Keratinocyte (primary cell): ENCODE data around the gene CCS. TPM values are rescaled to one million over a fixed set of nuclear protein-coding genes. Genes with fewer than 3 reads are reported as not detected.
"Not testable (repeated sequence)": the region's sequence is repeated elsewhere in the genome, so short reads cannot be mapped to it uniquely, and the experiment has no call there.

Source experiments
- DNase-seq: peaks from one replicate; pipeline ENCODE4 v3.0.0-alpha.2; 2011; ENCODE audit warnings: low read depth, missing footprints, low spot score
- FAIRE-seq: peaks from 2 replicates; lab custom pipeline; 2011; peaks lifted over from hg19 to GRCh38; lab: Jason Lieb, UNC
- H2AFZ ChIP-seq: 2 replicates; pipeline ENCODE4 v1.6.0; 2012; ENCODE audit warnings: low read length, control low read depth, inconsistent platforms; ENCODE audit not compliant: control insufficient read depth
- H3K27ac ChIP-seq: 2 replicates; pipeline ENCODE4 v1.5.1; 2011; ENCODE audit warnings: low read length; ENCODE audit not compliant: control insufficient read depth, insufficient read depth
- H3K27me3 ChIP-seq: 3 replicates; pipeline ENCODE4 v1.6.0; 2011; ENCODE audit warnings: low read length; ENCODE audit not compliant: control insufficient read depth, insufficient read depth; ENCODE audit errors: extremely low read depth
- H3K36me3 ChIP-seq, 2 experiments: 2 replicates in 1 of 2; 3 replicates in 1 of 2; pipeline ENCODE4 v1.5.1; 2011; ENCODE audit warnings: low read length in 2 of 2, mild to moderate bottlenecking in 1 of 2; ENCODE audit not compliant: control insufficient read depth in 2 of 2, insufficient read depth in 2 of 2; ENCODE audit errors: extremely low read depth in 1 of 2
- H3K4me1 ChIP-seq: 3 replicates; pipeline ENCODE4 v1.5.1; 2011; ENCODE audit warnings: low read length; ENCODE audit not compliant: control insufficient read depth, insufficient read depth; ENCODE audit errors: extremely low read depth
- H3K4me2 ChIP-seq: 3 replicates; pipeline ENCODE4 v1.6.0; 2011; ENCODE audit warnings: low read depth, low read length; ENCODE audit not compliant: control insufficient read depth, insufficient read depth; ENCODE audit errors: extremely low read depth
- H3K4me3 ChIP-seq, 3 experiments: fragments of 200-600 bp in 1 of 3; sonication (generic) in 1 of 3; 2 replicates in 2 of 3; 3 replicates in 1 of 3; pipeline ENCODE4 v1.5.1; 2011 to 2016; ENCODE audit warnings: low read length in 3 of 3, mild to moderate bottlenecking in 3 of 3, control low read depth in 2 of 3, inconsistent platforms in 1 of 3, low read depth in 1 of 3, mixed read lengths in 1 of 3, mixed run types in 1 of 3, moderate library complexity in 1 of 3; ENCODE audit not compliant: control insufficient read depth in 2 of 3, insufficient read depth in 2 of 3; ENCODE audit errors: extremely low read depth in 1 of 3
- H3K79me2 ChIP-seq: 2 replicates; pipeline ENCODE4 v1.6.0; 2012; ENCODE audit warnings: low read length; ENCODE audit not compliant: control insufficient read depth, insufficient read depth
- H3K9ac ChIP-seq: 3 replicates; pipeline ENCODE4 v1.6.0; 2011; ENCODE audit warnings: low read length; ENCODE audit not compliant: control insufficient read depth, insufficient read depth; ENCODE audit errors: extremely low read depth
- H3K9me1 ChIP-seq: 3 replicates; pipeline ENCODE4 v1.6.0; 2011; ENCODE audit warnings: low read length; ENCODE audit not compliant: control insufficient read depth, insufficient read depth; ENCODE audit errors: extremely low read depth
- H3K9me3 ChIP-seq: 2 replicates; pipeline ENCODE4 v1.5.1; 2012; ENCODE audit warnings: low read depth, low read length; ENCODE audit not compliant: control insufficient read depth
- H4K20me1 ChIP-seq: 3 replicates; pipeline ENCODE4 v1.6.0; 2011; ENCODE audit warnings: low read length; ENCODE audit not compliant: control insufficient read depth, insufficient read depth; ENCODE audit errors: extremely low read depth
- EZH2 ChIP-seq: IDR thresholded peaks from one replicate; pipeline ENCODE4 v1.6.1; 2012; ENCODE audit warnings: inconsistent platforms, mild to moderate bottlenecking, low read length, moderate library complexity
- dilution Hi-C: fragments of 300-500 bp; cut with MboI; formaldehyde crosslinking; loops from one replicate; pipeline ENCODE4 v1.7.0; 2020; ENCODE audit warnings: low sequenced_read_pairs; ENCODE audit not compliant: extremely low pct_ligation_motif_present
- polyA plus RNA-seq, 5 experiments: library from polyadenylated mRNA; depleted of rRNA in 3 of 5; stranded (reverse) in 3 of 5; stranded (forward) in 1 of 5; unstranded in 1 of 5; fragments of >200 nt; gene quantifications; 1 replicate in 1 of 5; 2 replicates in 3 of 5; 3 replicates in 1 of 5; pipeline versions ENCODE4 v1.2.1 to v1.2.3, GENCODE V29; 2011 to 2012; ENCODE audit warnings: missing spikeins in 2 of 5, low read depth in 1 of 5, low replicate concordance in 1 of 5
- TF ChIP-seq, protein P1 (sequence below), 3 experiments: IDR thresholded peaks in 1 of 3; conservative IDR thresholded peaks in 1 of 3; optimal IDR thresholded peaks in 1 of 3; 2 replicates in 2 of 3; 3 replicates in 1 of 3; pipeline versions ENCODE3 to v1.5.1; 2011; ENCODE audit warnings: low read length in 3 of 3, mild to moderate bottlenecking in 3 of 3, moderate library complexity in 2 of 3, control low read depth in 1 of 3, inconsistent platforms in 1 of 3; ENCODE audit not compliant: insufficient read depth in 2 of 3; ENCODE audit errors: extremely low read depth in 1 of 3

CCS gene
- polyA plus RNA-seq, 1 donor (not counting 4 experiments of a cell fraction or from before 2014, with no cell fraction given) = 17.6 TPM

DNA sequence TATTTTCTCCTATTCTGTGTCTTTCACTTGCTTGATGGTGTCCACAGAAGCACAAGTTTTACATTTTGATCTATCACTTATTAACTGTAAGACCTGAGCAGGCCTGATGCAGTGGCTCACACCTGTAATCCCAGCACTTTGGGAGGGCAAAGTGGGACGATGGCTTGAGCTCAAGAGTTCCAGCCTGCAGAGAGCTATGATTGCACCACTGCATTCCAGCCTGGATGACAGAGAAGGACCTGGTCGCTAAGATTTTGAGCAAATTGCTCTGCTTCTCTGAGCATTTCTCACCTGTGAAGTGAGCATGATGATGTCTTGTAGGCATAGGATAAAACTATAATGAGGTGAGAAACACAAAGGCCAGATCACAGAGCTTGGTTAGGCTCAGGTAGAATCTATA, 6.8 kb upstream of the CCS start:
- no peak overlapping the region for H3K9ac ChIP-seq
- H3K79me2 ChIP-seq = no peaks in the 10 kb centered on the region
- no peaks in the 10 kb centered on the region for H3K9me1 ChIP-seq
- no peak for FAIRE-seq
- TF ChIP-seq, protein P1, sequence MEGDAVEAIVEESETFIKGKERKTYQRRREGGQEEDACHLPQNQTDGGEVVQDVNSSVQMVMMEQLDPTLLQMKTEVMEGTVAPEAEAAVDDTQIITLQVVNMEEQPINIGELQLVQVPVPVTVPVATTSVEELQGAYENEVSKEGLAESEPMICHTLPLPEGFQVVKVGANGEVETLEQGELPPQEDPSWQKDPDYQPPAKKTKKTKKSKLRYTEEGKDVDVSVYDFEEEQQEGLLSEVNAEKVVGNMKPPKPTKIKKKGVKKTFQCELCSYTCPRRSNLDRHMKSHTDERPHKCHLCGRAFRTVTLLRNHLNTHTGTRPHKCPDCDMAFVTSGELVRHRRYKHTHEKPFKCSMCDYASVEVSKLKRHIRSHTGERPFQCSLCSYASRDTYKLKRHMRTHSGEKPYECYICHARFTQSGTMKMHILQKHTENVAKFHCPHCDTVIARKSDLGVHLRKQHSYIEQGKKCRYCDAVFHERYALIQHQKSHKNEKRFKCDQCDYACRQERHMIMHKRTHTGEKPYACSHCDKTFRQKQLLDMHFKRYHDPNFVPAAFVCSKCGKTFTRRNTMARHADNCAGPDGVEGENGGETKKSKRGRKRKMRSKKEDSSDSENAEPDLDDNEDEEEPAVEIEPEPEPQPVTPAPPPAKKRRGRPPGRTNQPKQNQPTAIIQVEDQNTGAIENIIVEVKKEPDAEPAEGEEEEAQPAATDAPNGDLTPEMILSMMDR (optimal IDR thresholded peaks at IDR 0.05 in 1 of 3, IDR thresholded peaks at IDR 0.05 in 1 of 3, conservative IDR thresholded peaks at IDR 0.05 in 1 of 3; ENCODE audit: extremely low read depth in 1 of 3, insufficient read depth in 2 of 3, low read length in 3 of 3) = no peak
- TF ChIP-seq EZH2 = no peak
- H3K9me3 ChIP-seq = no peaks in the 10 kb centered on the region
- H3K4me3 ChIP-seq = no peak overlapping the region
- no peak overlapping the region for H3K4me2 ChIP-seq
- no peak overlapping the region for H3K27ac ChIP-seq
- dilution Hi-C loops = no loop called here
- DNase-seq = no peak
- H4K20me1 ChIP-seq = no peaks in the 10 kb centered on the region
- no peaks in the 10 kb centered on the region for H3K4me1 ChIP-seq
- no peaks in the 10 kb centered on the region for H3K27me3 ChIP-seq
- no peaks in the 10 kb centered on the region for H3K36me3 ChIP-seq
- H2AFZ ChIP-seq = no peak overlapping the region

DNA sequence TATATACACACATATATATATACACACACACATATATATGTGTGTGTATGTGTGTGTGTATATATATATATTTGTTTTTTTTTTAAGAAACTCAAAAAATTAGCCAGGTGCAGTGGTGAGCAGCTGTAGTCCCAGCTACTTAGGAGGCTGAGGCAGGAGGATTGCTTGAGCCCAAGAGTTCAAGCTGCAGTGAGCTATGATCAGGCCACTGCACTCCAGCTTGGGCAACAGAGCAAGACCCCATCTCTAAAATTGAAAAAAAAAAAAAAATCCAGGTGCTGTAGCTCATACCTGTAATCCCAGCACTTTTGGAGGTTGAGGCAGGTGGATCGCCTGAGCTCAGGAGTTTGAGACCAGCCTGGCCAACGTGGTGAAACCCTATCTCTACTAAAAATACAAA, 3.7 kb upstream of the CCS start:
- H3K9ac ChIP-seq, H3K27ac ChIP-seq, H3K36me3 ChIP-seq, H3K79me2 ChIP-seq, H3K4me2 ChIP-seq, FAIRE-seq, H3K27me3 ChIP-seq, H3K9me3 ChIP-seq, DNase-seq, H3K9me1 ChIP-seq, H4K20me1 ChIP-seq, dilution Hi-C loops, H2AFZ ChIP-seq, H3K4me3 ChIP-seq: not testable (repeated sequence)
- H3K4me1 ChIP-seq = peaks cover 11% of the 10 kb centered on the region

DNA sequence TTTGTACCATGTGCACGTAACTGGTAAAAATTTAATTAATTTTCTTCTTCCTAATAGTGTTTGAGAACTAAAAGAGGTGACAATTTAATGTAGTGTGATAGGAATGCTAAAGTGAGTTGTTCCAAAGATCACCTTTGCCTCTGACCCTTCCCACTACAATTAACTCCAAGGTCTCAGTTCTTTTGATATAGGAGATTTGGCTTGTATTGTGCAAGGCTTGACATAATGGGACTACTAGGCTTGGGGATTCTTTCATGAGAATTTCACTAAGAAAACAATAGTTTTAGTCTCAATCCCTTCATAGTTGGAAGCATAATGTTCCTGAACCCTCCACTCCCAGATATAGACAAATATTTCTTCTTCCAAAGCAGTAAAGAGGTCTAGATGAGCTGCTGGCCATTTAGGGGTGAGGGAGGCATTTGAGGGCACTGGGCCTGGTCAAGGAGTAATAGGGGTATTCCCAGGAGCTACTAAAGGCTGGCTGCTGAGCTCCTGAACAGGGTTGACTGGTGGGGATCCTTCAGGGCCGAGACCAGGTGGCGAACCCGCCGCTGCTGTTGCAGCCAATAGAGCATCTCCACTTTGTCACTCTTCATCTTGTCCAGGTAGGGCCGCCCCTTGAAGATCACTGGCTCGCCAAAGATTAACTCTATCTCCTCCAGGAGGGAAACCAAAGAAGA, 2.8 kb upstream of the CCS start:
- H3K9ac ChIP-seq = no peak overlapping the region

More for the DNA sequence above, 2.8 kb upstream of the CCS start:
- Histone ChIP-seq H2AFZ (no peak overlapping the region), H3K9me3 (no peaks in the 10 kb centered on the region), H3K9me1 (no peaks in the 10 kb centered on the region), H3K27ac (no peak overlapping the region), H3K4me1 (peaks cover 11% of the 10 kb centered on the region), H4K20me1 (no peaks in the 10 kb centered on the region), H3K4me2 (no peak overlapping the region), H3K36me3 (no peaks in the 10 kb centered on the region), H3K27me3 (no peaks in the 10 kb centered on the region), H3K4me3 (no peak overlapping the region), H3K79me2 (peaks cover 6% of the 10 kb centered on the region)
- no peak for FAIRE-seq
- dilution Hi-C loops = no loop called here
- no peak for TF ChIP-seq EZH2
- TF ChIP-seq, protein P1 (optimal IDR thresholded peaks at IDR 0.05 in 1 of 3, IDR thresholded peaks at IDR 0.05 in 1 of 3, conservative IDR thresholded peaks at IDR 0.05 in 1 of 3; ENCODE audit: extremely low read depth in 1 of 3, insufficient read depth in 2 of 3, low read length in 3 of 3) = no peak
- DNase-seq = no peak
